Erythroblast (primary cell): ENCODE results near the gene LRATD1.

ENCODE experiments used
- GATA1 ChIP-seq: IDR thresholded peaks from 2 replicates; pipeline ENCODE4 v1.6.1; 2011; ENCODE audit warnings: low read depth, mild to moderate bottlenecking, control low read depth, low read length, moderate library complexity
- POLR2A ChIP-seq: IDR thresholded peaks from 2 replicates; pipeline ENCODE4 v1.6.1; 2011; ENCODE audit warnings: mild to moderate bottlenecking, low read length

- TF ChIP-seq POLR2A (no peak), GATA1 (no peak)
Observed at GRCh38 chr2:14615121-14615520, 17.4 kb upstream of the LRATD1 start.
